Measurements from ENCODE around the gene HOXB6.

The HOXB6 gene

DNA sequence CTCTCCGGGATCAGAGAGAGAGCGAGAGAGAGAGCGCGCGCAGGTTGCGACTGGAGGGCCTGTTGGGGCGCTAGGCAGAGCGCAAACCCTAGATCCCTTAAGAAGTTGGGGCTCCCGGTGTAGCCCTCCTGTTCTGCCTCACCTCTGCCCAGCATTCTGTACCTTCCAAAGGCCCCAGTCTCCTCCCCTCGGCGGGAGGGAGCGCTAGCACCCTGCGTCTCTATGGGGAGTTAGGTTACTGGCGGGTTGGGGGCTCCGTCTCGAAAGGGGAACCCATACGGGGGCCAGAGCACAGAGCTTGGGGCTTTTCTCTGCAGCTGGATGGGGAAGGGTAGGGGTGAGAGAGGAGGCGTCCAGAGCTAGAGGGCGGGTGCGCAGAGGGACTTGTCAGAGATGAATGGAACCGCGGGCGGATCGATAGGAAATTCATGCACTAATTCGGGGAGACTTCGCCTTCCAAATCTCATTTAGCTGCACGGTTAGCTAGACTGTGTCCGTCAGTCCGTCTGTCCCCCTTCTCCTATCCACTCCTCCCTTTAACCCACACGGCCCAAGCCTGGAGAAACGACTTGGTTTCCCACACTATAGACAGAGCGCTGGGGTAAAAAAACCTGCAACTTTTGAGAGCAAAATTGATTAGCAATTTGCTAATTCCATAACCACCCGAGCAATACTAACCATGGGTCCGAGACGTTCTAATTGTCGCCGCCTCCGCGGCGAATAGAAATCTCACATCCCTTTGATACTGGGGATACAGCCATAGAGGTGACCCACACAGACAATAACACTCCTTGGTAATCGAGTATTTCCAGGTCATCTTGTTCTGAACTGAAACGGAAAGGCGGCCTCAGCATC lies 25.9 kb downstream of the HOXB6 start:
- peak in 1 of 2 donors; percentile 28 for DNase-seq

GRCh38 chr17:48577946-48578615 lies 26.7 kb downstream of the HOXB6 start, which contains the start of gene HOXB4:
Gene HOXB4, minus strand, starts transcription at chr17:48578350. Its CDS starts 31 bp downstream, at chr17:48578319.
- peak in 1 of 2 donors; percentile 57 for DNase-seq

- DNase-seq: no peak
These were observed 27.3 kb downstream of the HOXB6 start for GRCh38 chr17:48577330-48577945.

DNA sequence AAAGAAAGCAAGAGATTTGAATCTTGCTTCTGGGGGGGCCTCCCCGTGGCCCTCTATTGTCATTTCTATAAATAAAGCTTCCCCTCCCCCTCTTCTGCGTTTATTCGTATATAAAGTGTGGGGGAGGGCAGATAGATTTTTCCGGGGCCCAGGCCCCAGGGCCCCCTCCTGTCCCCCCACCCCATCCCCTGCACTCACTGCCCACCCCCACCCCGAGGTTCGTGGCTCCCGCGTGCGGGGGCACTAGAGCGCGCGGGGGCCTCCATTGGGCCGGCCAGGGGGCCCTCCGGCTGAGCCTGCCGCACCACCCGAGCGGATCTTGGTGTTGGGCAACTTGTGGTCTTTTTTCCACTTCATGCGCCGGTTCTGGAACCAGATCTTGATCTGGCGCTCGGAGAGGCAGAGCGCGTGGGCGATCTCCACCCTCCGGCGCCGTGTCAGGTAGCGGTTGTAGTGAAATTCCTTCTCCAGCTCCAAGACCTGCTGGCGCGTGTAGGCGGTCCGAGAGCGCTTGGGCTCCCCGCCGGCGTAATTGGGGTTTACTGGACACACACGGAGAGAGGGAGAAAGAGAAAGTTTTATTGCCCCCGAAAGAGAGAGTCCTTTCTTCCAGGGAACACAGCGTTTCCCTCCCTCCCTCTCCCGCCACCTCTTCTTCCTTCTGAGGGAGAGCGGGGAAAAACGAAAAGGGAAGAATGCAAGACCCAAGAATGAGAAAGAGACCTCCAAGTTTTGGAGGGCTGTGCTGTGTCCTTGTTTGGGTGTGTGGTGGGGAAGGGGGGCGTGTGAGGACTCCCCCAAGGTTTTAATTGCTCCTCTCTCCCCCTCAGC lies 28.1 kb downstream of the HOXB6 start:
- no peak for DNase-seq

- DNase-seq: no peak
These were observed 28.9 kb downstream of the HOXB6 start for GRCh38 chr17:48575673-48576478.

DNA sequence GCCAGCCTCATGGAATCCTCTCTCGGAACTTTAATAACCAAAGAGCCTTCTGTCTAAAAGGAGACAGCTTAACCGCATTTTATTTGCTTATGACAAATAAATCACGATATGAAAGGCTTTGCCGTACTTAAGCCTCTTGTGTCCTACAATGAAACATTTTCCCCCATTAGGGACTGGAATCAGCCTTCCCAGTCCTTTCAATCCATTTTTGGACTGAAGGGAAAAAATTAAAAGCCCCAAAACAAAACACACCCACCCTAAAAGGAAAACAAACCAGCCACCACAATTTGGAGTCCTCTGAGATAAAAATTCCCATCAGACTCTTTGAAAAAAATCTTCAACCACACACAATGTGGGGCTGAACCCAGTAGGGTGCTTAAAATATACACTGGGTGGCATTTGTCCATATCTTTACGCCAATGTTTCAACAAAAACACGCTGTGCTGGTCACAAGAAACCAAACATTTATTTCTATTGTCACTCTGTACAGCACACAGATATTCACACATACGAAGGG lies 29.7 kb downstream of the HOXB6 start:
- no peak for DNase-seq

GRCh38 chr17:48574505-48575065 lies 30.2 kb downstream of the HOXB6 start:
- DNase-seq: no peak

GRCh38 chr17:48571826-48572417 lies 32.9 kb downstream of the HOXB6 start:
- no peak for DNase-seq

- no peak for DNase-seq
These were observed 33.6 kb downstream of the HOXB6 start for GRCh38 chr17:48571024-48571818.

DNA sequence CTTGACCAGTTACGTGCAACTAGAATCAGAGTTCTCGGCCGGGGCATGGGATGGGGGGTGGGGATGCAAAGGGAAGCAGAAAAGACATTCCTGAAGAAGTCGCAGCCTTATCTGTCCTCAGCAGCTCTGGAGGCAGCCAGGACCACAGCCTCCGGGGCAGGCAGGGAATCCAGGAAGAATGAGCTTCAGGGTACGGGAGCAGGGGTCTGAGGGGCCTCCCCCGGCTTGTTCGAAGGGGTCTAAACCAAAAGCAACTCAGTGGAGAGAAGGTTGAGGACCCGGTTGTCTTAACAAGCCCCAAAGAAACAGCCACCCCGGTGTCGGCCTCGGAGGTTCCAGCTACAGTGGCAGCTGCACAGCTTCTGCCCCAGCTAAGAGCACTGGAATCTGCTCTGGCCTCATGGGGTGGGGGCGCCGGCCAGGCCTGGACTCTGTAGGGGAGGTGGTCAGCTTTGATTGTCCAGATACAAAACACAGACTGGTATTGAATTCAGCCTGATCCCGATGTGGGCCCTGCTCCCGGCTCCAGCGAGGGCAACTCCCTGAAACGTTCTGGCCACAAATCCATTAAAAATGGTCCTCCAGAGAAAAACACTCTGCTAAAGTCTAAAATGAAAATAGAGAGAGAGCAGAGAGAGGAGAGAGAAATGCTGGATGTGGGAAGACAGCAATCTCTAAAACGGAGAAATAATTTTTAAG lies 34.3 kb downstream of the HOXB6 start:
- DNase-seq: no peak

- DNase-seq: no peak
These were observed 35.0 kb downstream of the HOXB6 start for GRCh38 chr17:48569674-48570324.

- DNase-seq: no peak
These were observed 35.6 kb downstream of the HOXB6 start for GRCh38 chr17:48569240-48569582.

DNA sequence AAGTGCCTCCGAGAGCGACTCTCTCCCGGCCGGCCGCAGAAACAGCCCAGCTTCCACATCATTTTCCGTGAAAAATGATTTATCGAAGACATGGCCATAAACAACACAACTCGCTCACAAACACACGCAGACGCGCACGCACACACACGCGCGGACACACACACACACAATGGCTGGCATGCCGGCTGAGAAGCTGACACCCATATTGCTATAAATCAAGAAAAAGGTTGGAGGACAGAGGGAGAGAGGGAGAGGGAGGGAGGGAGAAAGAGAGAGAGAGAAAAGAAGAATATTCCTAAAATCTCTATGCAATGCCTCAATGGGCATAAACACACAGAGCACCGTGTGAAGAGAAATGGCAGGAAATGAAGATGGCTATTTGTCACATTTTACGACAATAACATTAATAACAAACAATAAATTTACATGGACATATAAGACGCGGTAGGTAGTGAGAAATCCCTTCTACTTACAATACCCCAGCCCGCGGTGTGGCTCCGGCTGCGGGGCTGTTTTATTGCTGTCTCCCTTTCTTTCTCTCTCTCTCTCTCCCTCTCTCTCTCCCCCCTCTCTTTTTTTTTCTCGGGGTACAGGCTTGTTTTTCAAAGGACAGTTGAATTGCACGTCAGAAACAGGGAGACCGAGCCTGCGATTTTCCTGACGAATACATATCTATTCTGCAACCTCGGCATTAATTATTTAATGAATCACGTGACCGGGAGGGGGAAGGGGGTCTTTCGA lies 36.1 kb downstream of the HOXB6 start:
- DNase-seq: no peak

- DNase-seq: no peak
These were observed 37.0 kb downstream of the HOXB6 start for GRCh38 chr17:48567646-48568354.

DNA sequence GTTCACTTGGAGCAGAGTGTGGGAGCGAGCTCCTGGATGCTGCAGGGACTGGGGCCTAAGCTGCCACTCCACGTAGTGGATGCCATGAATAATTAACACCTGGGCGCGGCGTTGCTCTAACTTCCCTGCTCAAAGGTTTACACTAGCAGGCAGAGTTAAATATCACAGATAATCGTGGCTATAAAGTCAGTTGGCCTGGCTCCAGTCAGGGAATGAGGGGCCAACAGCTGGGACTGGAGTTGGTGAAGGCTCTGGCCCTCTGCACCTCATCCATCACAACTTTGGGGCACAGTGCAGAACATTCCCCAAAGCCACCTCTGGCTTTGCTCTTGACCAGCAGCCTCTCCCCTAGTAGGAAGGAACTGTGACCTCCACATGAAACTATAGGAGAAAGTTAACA lies 37.6 kb downstream of the HOXB6 start:
- DNase-seq: no peak

- DNase-seq: no peak
These were observed 38.1 kb downstream of the HOXB6 start for GRCh38 chr17:48566717-48567116.

- no peak for DNase-seq
These were observed 38.7 kb downstream of the HOXB6 start for GRCh38 chr17:48565925-48566710.

Data from stimulated activated CD4-positive, alpha-beta T cell treated with anti-CD3 and anti-CD28 coated beads, Interleukin-2, amount 100 ng/mL, for 48 hours (primary cell).